Mucosa of descending colon (tissue), 3 donors: ENCODE measurements around the gene PROM1. TPM values are rescaled to one million over a fixed set of nuclear protein-coding genes. Genes with fewer than 3 reads are reported as not detected.

Experiments
- ATAC-seq: fragments of 200-7000 bp; cut with Tn5 transposase; one replicate; pipeline ENCODE4 v1.9.1; 2020; ENCODE audit warnings: mild to moderate bottlenecking, moderate library complexity
- DNase-seq, 3 donors: peaks; one replicate each; pipeline ENCODE4 v3.0.0-alpha.2; 2020
- H3K36me3 ChIP-seq: fragments of 200-600 bp; one replicate; pipeline ENCODE4 v1.8.0; 2021; ENCODE audit warnings: low read depth, mild to moderate bottlenecking
- H3K4me1 ChIP-seq: fragments of 200-600 bp; one replicate; pipeline ENCODE4 v1.8.0; 2021; ENCODE audit warnings: low read depth, mild to moderate bottlenecking
- H3K4me3 ChIP-seq: fragments of 200-600 bp; one replicate; pipeline ENCODE4 v1.8.0; 2021; ENCODE audit warnings: mild to moderate bottlenecking
- H3K9me3 ChIP-seq: fragments of 200-600 bp; one replicate; pipeline ENCODE4 v1.8.0; 2021; ENCODE audit warnings: mild to moderate bottlenecking
- intact Hi-C, 2 donors: fragments of 100-400 bp; cut with DNase I in 1 of 2; cut with micrococcal nuclease in 1 of 2; formaldehyde crosslinking; loops; one replicate each; pipeline versions ENCODE4 v1.11.0 to v1.11.1; 2022; cut with DNase I, micrococcal nuclease
- total RNA-seq, 3 donors: library from RNA; stranded (reverse); fragmentation: NEBNext Ultra II Directional in 2 of 3; extraction: Animal tissue kit (Norgen Biotek cat#: 25700) in 2 of 3; gene quantifications; one replicate each; pipeline versions ENCODE4 v1.2.1 to v1.2.4, GENCODE V29; 2021 to 2023
- TF ChIP-seq, protein P1 (sequence below): fragments of 200-600 bp; IDR thresholded peaks from one replicate; pipeline ENCODE4 v1.8.0; 2022; ENCODE audit warnings: antibody characterized with exemption, mild to moderate bottlenecking
- donor health status: DM: no; HTN: no; CAD: no; lungs with moderate emphysema.
- donor health status: DM: no; HTN: no; CAD: no.
- donor health status: DM: no; HTN: yes; CAD: no.

Gene PROM1
- total RNA-seq, 3 donors from 2014 or later, result 52.0 to 136 (median 69.6) TPM

DNA sequence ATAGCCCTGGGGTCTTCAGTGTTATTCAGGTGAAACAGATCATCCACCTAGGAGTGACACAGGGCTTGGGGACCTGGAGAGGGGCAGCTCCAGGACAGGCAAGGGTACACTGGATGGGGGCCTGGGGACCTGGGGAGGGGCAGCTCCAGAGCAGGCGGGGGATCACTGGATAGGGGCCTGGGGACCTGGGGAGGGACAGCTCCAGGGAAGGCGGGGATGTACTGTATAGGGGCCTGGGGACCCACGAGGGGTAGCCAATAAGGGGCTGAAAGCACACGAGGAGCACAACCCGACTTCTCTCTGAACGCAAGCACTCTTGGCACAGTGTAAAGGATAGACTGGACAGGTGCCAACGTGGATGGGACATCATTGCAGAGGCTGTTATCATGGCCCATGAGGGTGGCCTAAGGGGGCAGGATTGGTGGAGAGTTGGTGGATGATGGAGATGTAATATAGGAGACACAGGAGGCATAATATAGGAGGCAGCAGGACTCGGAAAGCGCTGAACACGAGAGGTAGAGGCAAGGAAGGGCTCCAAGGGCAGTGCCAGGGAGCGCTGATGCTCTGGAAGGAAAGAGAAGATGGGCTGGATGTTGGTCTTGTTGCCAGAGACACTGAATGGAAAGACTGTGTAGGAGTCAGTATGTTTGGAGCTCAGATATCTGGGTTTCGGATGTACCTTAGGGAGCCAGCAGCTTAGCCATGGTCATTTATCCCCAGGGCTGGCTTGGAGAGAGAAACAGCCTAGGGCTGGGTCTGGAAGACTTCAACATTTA is 82.9 kb downstream of the PROM1 start:
- intact Hi-C loops, result loop anchor here (5.0 to 10.0 kb wide), 3 partner anchors 116 to 196 kb away; no protein-coding TSS in a partner anchor
- no peak overlapping the region for H3K4me3 ChIP-seq
- ATAC-seq, result no peak
- no peaks in the 10 kb centered on the region for H3K4me1 ChIP-seq
- TF ChIP-seq, protein P1, sequence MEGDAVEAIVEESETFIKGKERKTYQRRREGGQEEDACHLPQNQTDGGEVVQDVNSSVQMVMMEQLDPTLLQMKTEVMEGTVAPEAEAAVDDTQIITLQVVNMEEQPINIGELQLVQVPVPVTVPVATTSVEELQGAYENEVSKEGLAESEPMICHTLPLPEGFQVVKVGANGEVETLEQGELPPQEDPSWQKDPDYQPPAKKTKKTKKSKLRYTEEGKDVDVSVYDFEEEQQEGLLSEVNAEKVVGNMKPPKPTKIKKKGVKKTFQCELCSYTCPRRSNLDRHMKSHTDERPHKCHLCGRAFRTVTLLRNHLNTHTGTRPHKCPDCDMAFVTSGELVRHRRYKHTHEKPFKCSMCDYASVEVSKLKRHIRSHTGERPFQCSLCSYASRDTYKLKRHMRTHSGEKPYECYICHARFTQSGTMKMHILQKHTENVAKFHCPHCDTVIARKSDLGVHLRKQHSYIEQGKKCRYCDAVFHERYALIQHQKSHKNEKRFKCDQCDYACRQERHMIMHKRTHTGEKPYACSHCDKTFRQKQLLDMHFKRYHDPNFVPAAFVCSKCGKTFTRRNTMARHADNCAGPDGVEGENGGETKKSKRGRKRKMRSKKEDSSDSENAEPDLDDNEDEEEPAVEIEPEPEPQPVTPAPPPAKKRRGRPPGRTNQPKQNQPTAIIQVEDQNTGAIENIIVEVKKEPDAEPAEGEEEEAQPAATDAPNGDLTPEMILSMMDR, result no peak
- H3K9me3 ChIP-seq, result no peaks in the 10 kb centered on the region
- no peak for DNase-seq
- H3K36me3 ChIP-seq, result no peaks in the 10 kb centered on the region

DNA sequence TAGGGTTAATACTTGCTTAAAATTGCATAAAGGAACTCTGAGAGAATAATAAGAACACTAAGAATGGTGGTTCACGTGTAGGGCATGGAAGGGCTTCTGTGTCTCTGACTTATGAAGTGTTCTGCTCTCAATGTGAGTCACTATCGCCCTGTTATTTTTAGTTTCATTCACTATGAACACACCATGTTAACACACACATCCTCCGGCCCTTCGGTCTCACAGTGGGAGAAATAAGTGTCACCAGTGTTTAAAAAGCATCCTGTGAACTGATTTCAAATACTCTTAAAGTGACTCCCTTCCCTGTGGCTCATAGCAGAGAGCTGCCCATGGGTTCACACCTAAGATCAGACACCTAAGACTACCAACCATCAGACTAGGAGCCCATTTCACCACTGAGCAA is 87.0 kb downstream of the PROM1 start:
- TF ChIP-seq, protein P1, result no peak
- H3K4me1 ChIP-seq, result peaks cover 5% of the 10 kb centered on the region
- intact Hi-C loops, result no loop called here
- H3K4me3 ChIP-seq, result no peak overlapping the region
- no peak for ATAC-seq
- H3K9me3 ChIP-seq, result no peaks in the 10 kb centered on the region
- no peak for DNase-seq
- no peaks in the 10 kb centered on the region for H3K36me3 ChIP-seq

DNA sequence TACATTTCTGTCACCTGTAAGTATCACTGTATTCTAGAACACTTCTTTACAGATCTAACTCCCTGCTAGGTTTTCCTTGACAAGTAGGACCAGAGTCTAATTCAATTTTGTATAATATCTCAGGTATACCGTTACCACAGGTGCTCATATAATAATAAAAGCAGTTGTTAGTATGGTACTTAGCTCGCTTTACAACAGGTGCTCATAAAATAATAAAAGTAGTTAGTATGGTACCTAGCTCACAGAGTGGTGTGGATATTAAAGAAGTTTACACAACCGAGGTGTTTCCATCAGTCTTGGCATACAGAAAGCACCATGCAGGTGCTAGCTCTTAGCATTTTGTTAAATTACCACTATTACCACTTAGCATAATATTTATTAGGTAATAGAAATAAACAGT is 88.0 kb downstream of the PROM1 start:
- Histone ChIP-seq H3K4me3 (no peak overlapping the region), H3K4me1 (peaks cover 5% of the 10 kb centered on the region), H3K36me3 (no peaks in the 10 kb centered on the region), H3K9me3 (no peaks in the 10 kb centered on the region)
- intact Hi-C loops, result no loop called here
- DNase-seq, result no peak
- peak; percentile 97 for ATAC-seq
- TF ChIP-seq, protein P1, result no peak

DNA sequence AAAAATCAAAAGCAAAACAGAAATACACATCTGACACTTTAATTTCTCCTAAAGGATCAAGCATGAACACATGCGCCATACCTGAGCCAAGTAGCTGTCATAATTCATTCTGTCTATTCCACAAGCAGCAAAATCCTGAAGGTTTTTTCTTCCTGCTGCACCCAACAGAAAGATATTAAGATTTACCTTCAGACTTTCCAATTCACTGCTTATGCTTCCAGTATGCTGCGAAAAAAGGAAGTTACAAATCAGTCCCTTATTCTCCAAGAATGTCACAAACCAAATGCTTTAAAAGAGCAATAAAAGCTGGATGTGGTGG is 91.7 kb downstream of the PROM1 start:
- peaks cover 11% of the 10 kb centered on the region for H3K4me1 ChIP-seq
- intact Hi-C loops, result no loop called here
- ATAC-seq (no peak), DNase-seq (no peak)
- TF ChIP-seq, protein P1, result no peak
- no peaks in the 10 kb centered on the region for H3K36me3 ChIP-seq
- H3K4me3 ChIP-seq, result no peak overlapping the region
- H3K9me3 ChIP-seq, result no peaks in the 10 kb centered on the region

DNA sequence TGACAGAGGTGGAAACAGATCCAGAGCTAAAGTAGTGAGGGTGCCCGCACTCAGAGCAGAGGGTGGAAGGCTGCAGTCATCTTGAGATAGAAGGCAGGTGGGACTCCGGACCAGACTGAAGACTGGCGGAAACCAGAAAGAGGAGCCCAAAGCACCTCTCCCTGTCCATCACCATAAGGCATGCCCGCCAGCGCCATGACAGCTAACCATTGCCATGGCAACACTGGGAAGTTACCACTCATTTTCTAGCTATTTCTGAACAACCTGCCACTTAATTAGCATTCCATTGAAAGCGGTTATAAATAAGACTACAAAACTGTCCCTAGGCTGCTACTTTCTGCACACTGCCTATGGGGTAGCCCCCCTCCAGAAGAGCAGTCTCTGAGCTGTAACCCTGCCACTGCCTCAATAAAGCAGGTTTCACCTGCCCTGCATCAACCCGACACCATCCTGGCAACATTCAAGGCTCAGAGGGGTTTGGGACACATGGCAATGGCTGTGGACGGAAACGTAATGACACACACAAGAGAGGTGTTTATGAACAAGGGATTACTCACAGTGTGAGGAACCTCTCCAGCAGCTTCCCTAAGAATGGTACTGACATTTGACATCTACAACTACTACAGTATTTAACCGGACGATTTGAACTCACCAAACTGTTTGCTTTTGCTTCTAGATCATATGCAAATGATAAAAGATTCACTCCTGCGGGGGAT is 93.1 kb downstream of the PROM1 start:
- Histone ChIP-seq H3K9me3 (no peaks in the 10 kb centered on the region), H3K4me1 (peaks cover 11% of the 10 kb centered on the region), H3K36me3 (no peaks in the 10 kb centered on the region), H3K4me3 (no peak overlapping the region)
- ATAC-seq (no peak), DNase-seq (no peak)
- intact Hi-C loops, result no loop called here
- TF ChIP-seq, protein P1, result no peak
